HCT116 (cell line): Measurements from ENCODE around the gene SNX9. TPM values are rescaled to one million over a fixed set of nuclear protein-coding genes. Genes with fewer than 3 reads are reported as not detected.

Experiments used
- ATF3 ChIP-seq: IDR thresholded peaks from 2 replicates; pipeline ENCODE4 v1.6.1; 2012
- REST ChIP-seq: IDR thresholded peaks from 2 replicates; pipeline ENCODE4 v1.6.1; 2012; ENCODE audit warnings: low read depth
- SP1 ChIP-seq: IDR thresholded peaks from 2 replicates; pipeline ENCODE4 v1.6.1; 2012; ENCODE audit warnings: low read depth
- ZBTB33 ChIP-seq: IDR thresholded peaks from 2 replicates; pipeline ENCODE4 v1.6.1; 2011; ENCODE audit warnings: mild to moderate bottlenecking, low read length, moderate library complexity; ENCODE audit not compliant: insufficient replicate concordance; ENCODE audit errors: extremely low read depth
- total RNA-seq: library from RNA; stranded (reverse); gene quantifications from one replicate; pipeline ENCODE4 v1.2.1, GENCODE V29; 2021; ENCODE audit not compliant: unreplicated experiment

SNX9 gene
- total RNA-seq, 1 experiment from 2014 or later: 42.5 TPM

GRCh38 chr6:157985378-157986155 lies 162.5 kb downstream of the SNX9 start (continued):
- TF ChIP-seq REST (no peak), ZBTB33 (no peak), ATF3 (no peak), SP1 (no peak)
